GM23338 (cell line): ENCODE data around the gene IKBKE.

Experiments
- CREB1 ChIP-seq: fragments of 250-450 bp; sonication (Bioruptor Pico); IDR thresholded peaks from 2 replicates; pipeline ENCODE4 v1.5.0; 2020; ENCODE audit warnings: low read depth, mild to moderate bottlenecking, moderate library complexity
- CTCF ChIP-seq, 2 experiments: fragments of 200-600 bp in 1 of 2; sonication (generic) in 1 of 2; conservative IDR thresholded peaks; 2 replicates each; pipeline versions ENCODE4 v1.5.1 to v1.6.1; 2016 to 2017; ENCODE audit warnings: antibody characterized with exemption in 2 of 2, low read depth in 2 of 2, mild to moderate bottlenecking in 2 of 2, moderate library complexity in 1 of 2
- EZH2 ChIP-seq: fragments of 200-600 bp; sonication (generic); IDR thresholded peaks from one replicate; pipeline ENCODE4 v1.8.0; 2017; ENCODE audit warnings: antibody characterized with exemption, mild to moderate bottlenecking, low read depth; ENCODE audit not compliant: unreplicated experiment
- EZH2phosphoT487 ChIP-seq: fragments of 200-600 bp; sonication (generic); IDR thresholded peaks from one replicate; pipeline ENCODE4 v1.8.1; 2018; ENCODE audit warnings: antibody characterized with exemption; ENCODE audit not compliant: unreplicated experiment
- POLR2AphosphoS5 ChIP-seq: IDR thresholded peaks from 2 replicates; pipeline ENCODE4 v1.6.1; 2016; ENCODE audit warnings: antibody characterized with exemption, low read depth
- TF ChIP-seq, protein P1 (sequence below): IDR thresholded peaks from one replicate; pipeline ENCODE4 v1.6.1; 2018; ENCODE audit warnings: antibody characterized with exemption; ENCODE audit not compliant: unreplicated experiment

DNA sequence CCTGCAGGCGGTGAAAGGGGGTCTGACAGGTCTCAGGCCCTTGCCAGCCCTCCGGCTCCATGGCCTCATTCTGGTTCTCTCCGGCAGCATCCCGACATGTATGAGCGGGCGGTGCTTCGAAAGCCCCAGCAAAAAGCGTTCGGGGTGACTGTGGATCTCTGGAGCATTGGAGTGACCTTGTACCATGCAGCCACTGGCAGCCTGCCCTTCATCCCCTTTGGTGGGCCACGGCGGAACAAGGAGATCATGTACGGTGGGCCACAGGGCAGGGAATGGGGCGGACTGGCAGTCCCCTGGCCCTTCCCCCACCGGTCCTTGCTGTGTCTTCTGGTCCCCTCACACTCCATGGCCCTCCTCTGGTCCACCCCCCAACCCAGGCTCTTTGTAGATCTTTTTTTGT lies 6.3 kb downstream of the IKBKE start:
- TF ChIP-seq CTCF (conservative IDR thresholded peaks at IDR 0.05; ENCODE audit: low read depth in 2 of 2) (no peak), EZH2 (no peak), POLR2AphosphoS5 (no peak), CREB1 (CRISPR knock-in tag) (no peak), EZH2phosphoT487 (no peak)
- TF ChIP-seq, protein P1, sequence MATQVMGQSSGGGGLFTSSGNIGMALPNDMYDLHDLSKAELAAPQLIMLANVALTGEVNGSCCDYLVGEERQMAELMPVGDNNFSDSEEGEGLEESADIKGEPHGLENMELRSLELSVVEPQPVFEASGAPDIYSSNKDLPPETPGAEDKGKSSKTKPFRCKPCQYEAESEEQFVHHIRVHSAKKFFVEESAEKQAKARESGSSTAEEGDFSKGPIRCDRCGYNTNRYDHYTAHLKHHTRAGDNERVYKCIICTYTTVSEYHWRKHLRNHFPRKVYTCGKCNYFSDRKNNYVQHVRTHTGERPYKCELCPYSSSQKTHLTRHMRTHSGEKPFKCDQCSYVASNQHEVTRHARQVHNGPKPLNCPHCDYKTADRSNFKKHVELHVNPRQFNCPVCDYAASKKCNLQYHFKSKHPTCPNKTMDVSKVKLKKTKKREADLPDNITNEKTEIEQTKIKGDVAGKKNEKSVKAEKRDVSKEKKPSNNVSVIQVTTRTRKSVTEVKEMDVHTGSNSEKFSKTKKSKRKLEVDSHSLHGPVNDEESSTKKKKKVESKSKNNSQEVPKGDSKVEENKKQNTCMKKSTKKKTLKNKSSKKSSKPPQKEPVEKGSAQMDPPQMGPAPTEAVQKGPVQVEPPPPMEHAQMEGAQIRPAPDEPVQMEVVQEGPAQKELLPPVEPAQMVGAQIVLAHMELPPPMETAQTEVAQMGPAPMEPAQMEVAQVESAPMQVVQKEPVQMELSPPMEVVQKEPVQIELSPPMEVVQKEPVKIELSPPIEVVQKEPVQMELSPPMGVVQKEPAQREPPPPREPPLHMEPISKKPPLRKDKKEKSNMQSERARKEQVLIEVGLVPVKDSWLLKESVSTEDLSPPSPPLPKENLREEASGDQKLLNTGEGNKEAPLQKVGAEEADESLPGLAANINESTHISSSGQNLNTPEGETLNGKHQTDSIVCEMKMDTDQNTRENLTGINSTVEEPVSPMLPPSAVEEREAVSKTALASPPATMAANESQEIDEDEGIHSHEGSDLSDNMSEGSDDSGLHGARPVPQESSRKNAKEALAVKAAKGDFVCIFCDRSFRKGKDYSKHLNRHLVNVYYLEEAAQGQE = no peak
